ENCODE results near the gene CABCOCO1.

DNA sequence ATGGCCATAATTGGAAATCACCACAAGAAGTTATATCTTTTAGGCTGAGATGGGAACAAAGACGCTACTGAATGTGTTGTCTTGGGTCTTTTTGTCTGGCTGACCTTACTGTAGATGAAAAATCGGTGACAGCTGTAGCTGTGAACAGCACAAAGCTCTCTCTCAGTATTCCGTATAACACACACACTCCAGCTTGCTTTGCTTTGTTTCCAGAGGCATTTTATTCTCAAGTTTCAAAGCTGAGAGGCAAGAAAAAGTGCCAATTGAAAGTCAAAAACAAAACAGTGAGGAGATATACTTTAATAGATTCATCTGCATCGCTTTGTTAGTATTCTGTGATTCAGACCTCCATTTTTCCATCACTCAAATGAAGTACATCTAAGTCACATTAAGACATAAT, 39.6 kb upstream of the CABCOCO1 start:
- no peak for TF ChIP-seq TARDBP (IDR thresholded peaks at IDR 0.05)
- no peak for TF ChIP-seq POLR2A (conservative IDR thresholded peaks at IDR 0.05)
- TF ChIP-seq, protein P1, sequence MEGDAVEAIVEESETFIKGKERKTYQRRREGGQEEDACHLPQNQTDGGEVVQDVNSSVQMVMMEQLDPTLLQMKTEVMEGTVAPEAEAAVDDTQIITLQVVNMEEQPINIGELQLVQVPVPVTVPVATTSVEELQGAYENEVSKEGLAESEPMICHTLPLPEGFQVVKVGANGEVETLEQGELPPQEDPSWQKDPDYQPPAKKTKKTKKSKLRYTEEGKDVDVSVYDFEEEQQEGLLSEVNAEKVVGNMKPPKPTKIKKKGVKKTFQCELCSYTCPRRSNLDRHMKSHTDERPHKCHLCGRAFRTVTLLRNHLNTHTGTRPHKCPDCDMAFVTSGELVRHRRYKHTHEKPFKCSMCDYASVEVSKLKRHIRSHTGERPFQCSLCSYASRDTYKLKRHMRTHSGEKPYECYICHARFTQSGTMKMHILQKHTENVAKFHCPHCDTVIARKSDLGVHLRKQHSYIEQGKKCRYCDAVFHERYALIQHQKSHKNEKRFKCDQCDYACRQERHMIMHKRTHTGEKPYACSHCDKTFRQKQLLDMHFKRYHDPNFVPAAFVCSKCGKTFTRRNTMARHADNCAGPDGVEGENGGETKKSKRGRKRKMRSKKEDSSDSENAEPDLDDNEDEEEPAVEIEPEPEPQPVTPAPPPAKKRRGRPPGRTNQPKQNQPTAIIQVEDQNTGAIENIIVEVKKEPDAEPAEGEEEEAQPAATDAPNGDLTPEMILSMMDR (IDR thresholded peaks at IDR 0.05 in 2 of 3, conservative IDR thresholded peaks at IDR 0.05 in 1 of 3; ENCODE audit: insufficient read depth in 2 of 3, low read depth in 1 of 3, low read length in 3 of 3), result no peak
- no peak for TF ChIP-seq BACH1 (tag; IDR thresholded peaks at IDR 0.05)
- TF ChIP-seq POLR2AphosphoS2 (IDR thresholded peaks at IDR 0.05; ENCODE audit: low read length), result no peak
- no peak for TF ChIP-seq CREBBP (IDR thresholded peaks at IDR 0.05; ENCODE audit: low read depth, low read length)
- TF ChIP-seq ELF1 (tag; IDR thresholded peaks at IDR 0.05), result no peak

Data from K562 (cell line).